ENCODE measurements around the gene C3orf20.

DNA sequence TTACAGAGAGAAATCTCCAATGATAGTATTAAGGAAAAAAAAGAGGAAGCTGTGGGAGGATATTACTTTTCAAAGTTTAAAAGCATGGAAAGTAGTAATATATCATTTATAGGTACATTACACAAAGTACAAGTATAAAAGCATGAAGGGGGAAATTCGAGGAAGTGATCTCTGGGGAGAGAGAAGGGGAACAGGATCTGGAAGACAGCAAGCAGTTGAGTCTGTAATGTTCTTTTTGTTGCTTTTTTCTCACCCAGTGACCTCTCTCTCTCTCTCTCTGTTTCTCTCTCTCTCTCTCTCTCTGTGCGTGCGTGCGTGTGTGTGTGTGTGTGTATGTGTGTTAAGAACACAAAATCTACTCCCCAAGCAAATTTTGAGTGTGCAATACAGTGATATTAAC is 10.2 kb downstream of the C3orf20 start:
- TF ChIP-seq FOS (IDR thresholded peaks at IDR 0.05; ENCODE audit: extremely low read depth, insufficient read length) (no peak), KDM1A (IDR thresholded peaks at IDR 0.05) (no peak), SMARCA4 (IDR thresholded peaks at IDR 0.05) (no peak), MXI1 (IDR thresholded peaks at IDR 0.05; ENCODE audit: low read depth, low read length) (no peak), NKRF (IDR thresholded peaks at IDR 0.05; ENCODE audit: borderline replicate concordance) (no peak), CTBP1 (IDR thresholded peaks at IDR 0.05; ENCODE audit: borderline replicate concordance) (no peak), NFE2 (IDR thresholded peaks at IDR 0.05; ENCODE audit: low read depth) (no peak), ZNF398 (CRISPR knock-in tag; IDR thresholded peaks at IDR 0.05) (no peak), RNF219 (CRISPR knock-in tag; IDR thresholded peaks at IDR 0.05) (no peak), ZNF124 (CRISPR knock-in tag; IDR thresholded peaks at IDR 0.05) (no peak), NRF1 (conservative IDR thresholded peaks at IDR 0.05 in 1 of 2, IDR thresholded peaks at IDR 0.05 in 1 of 2) (no peak), CREB1 (IDR thresholded peaks at IDR 0.05) (no peak), CREB1 (CRISPR knock-in tag; IDR thresholded peaks at IDR 0.05) (no peak)
